Caco-2 (cell line): ENCODE measurements around the gene ADCY4. TPM values are rescaled to one million over a fixed set of nuclear protein-coding genes. Genes with fewer than 3 reads are reported as not detected.
A peak's percentile ranks its signal among the peaks of the same experiment; 100 is the strongest.

ENCODE experiments used
- BruUV-seq: library from RNA; stranded (reverse); fragments of 400-500 nt; replicated peaks from 2 replicates; lab custom pipeline; 2021; lab: Mats Ljungman, UMichigan
- CTCF ChIA-PET: fragments of 300-600 bp; sonication (Branson Sonifier 250); formaldehyde crosslinking; loops from one replicate; lab custom pipeline; 2022; ENCODE audit warnings: antibody characterized with exemption; lab: Charles Lee
- POLR2A ChIA-PET: fragments of 300-600 bp; sonication (Branson Sonifier 250); formaldehyde crosslinking; loops from one replicate; lab custom pipeline; 2022; ENCODE audit warnings: antibody characterized with exemption; lab: Charles Lee
- DNase-seq, 2 experiments: peaks; one replicate each; pipeline versions ENCODE4 v3.0.0 to v3.0.0-alpha.2; 2020 to 2022
- H3K27me3 ChIP-seq: replicated peaks from 2 replicates; pipeline ENCODE4 v1.6.0; 2011; ENCODE audit warnings: low read length; ENCODE audit not compliant: control insufficient read depth, insufficient read depth
- H3K36me3 ChIP-seq: 2 replicates; pipeline ENCODE4 v1.5.1; 2011; ENCODE audit warnings: low read length; ENCODE audit not compliant: control insufficient read depth, insufficient read depth
- H3K4me1 ChIP-seq: fragments of 250-450 bp; sonication (Bioruptor Pico); 2 replicates; pipeline ENCODE4 v1.5.1; 2020; ENCODE audit warnings: mild to moderate bottlenecking
- H3K4me3 ChIP-seq: 2 replicates; pipeline ENCODE4 v1.5.1; 2011; ENCODE audit warnings: low read depth, mild to moderate bottlenecking, control low read depth, low read length
- H3K9me3 ChIP-seq: fragments of 250-450 bp; sonication (Bioruptor Pico); 2 replicates; pipeline ENCODE4 v1.5.1; 2020; ENCODE audit warnings: mild to moderate bottlenecking, moderate library complexity
- H3K27ac Mint-ChIP-seq: one replicate; pipeline ENCODE4 v1.8.0; 2022; ENCODE audit warnings: mixed read lengths; ENCODE audit not compliant: unreplicated experiment
- H3K27me3 Mint-ChIP-seq: one replicate; pipeline ENCODE4 v1.8.0; 2022; ENCODE audit warnings: mixed read lengths; ENCODE audit not compliant: insufficient read depth, unreplicated experiment
- H3K36me3 Mint-ChIP-seq: one replicate; pipeline ENCODE4 v1.8.0; 2022; ENCODE audit warnings: mild to moderate bottlenecking, mixed read lengths; ENCODE audit not compliant: insufficient read depth, unreplicated experiment
- H3K4me1 Mint-ChIP-seq: one replicate; pipeline ENCODE4 v1.8.0; 2022; ENCODE audit warnings: low read depth, mixed read lengths; ENCODE audit not compliant: unreplicated experiment
- H3K4me3 Mint-ChIP-seq: one replicate; pipeline ENCODE4 v1.8.0; 2022; ENCODE audit warnings: mild to moderate bottlenecking, moderate library complexity, mixed read lengths; ENCODE audit not compliant: unreplicated experiment
- H3K9me3 Mint-ChIP-seq: one replicate; pipeline ENCODE4 v1.8.0; 2022; ENCODE audit warnings: mixed read lengths; ENCODE audit not compliant: unreplicated experiment
- intact Hi-C: fragments of 100-400 bp; cut with micrococcal nuclease; formaldehyde crosslinking; loops from one replicate; pipeline ENCODE4 v1.10.0; 2022; ENCODE audit not compliant: unreplicated experiment
- total RNA-seq: library from RNA; stranded (reverse); gene quantifications from 2 replicates; pipeline ENCODE4 v1.2.3, GENCODE V29; 2022
- TF ChIP-seq, protein P1 (sequence below), 2 experiments: fragments of 200-600 bp in 1 of 2; IDR thresholded peaks; 1 replicate in 1 of 2; 2 replicates in 1 of 2; pipeline versions ENCODE4 v1.5.1 to v1.8.0; 2011 to 2022; ENCODE audit warnings: antibody characterized with exemption in 1 of 2, control low read depth in 1 of 2, inconsistent platforms in 1 of 2, low read depth in 1 of 2, low read length in 1 of 2, mild to moderate bottlenecking in 1 of 2, moderate library complexity in 1 of 2; ENCODE audit not compliant: insufficient read depth in 1 of 2, severe bottlenecking in 1 of 2, unreplicated experiment in 1 of 2

The ADCY4 gene
- total RNA-seq, 1 experiment from 2014 or later = 0.57 TPM

DNA sequence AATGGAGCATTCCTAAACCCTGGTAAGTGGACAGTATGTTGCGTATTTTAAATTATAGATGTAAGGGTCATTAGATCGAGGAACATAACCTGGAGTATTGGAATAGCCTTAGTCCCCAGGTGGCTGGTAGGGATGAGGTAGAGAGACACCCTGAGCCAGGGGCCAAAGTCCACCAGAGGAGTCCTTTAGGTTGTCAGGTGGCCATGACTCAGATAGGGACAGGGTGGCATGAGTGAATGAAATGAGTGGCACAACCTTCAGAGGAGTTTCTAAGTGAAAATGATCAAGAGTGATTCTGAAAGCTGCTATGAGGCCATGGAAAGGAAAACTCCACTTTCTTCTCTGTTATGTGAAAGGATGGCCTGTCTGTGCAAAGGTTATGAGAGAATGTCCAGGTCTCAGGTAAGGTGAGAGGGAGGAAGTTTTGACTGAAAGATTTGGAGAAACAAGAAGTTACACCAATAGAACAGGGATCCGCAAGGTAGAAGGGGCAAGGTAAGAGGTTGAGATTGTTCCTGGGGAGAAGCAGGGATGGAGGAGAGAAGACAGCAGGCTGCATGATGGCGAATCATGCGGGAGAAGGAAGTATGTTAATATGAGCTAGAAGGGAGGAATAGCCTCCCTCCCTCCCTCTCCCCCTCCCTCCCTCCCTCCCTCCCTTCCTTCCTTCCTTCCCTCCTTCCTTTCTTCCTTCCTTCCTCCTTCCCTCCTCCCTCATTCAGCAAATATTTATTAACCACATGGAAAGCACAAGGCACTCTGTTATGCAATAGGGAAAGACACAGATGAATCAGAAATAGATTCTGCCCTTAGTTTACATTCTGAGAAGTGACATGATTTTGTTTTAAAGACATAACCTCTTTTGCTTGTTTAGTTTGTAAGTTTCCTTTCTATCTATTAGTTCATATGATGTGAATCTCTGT lies 18.9 kb upstream of the ADCY4 start:
- intact Hi-C loops = no loop called here
- no TSS peak for BruUV-seq
- Mint-ChIP-seq H3K27ac (no peak overlapping the region), H3K36me3 (no peaks in the 10 kb centered on the region), H3K9me3 (no peaks in the 10 kb centered on the region), H3K4me3 (no peak overlapping the region), H3K4me1 (peaks cover 10% of the 10 kb centered on the region), H3K27me3 (peaks cover 10% of the 10 kb centered on the region)
- peaks cover 4% of the 10 kb centered on the region; the same call in 1 of the 2 replicates for H3K4me1 ChIP-seq
- no peaks in the 10 kb centered on the region for H3K27me3 ChIP-seq
- H3K4me3 ChIP-seq = no peak overlapping the region
- TF ChIP-seq, protein P1, sequence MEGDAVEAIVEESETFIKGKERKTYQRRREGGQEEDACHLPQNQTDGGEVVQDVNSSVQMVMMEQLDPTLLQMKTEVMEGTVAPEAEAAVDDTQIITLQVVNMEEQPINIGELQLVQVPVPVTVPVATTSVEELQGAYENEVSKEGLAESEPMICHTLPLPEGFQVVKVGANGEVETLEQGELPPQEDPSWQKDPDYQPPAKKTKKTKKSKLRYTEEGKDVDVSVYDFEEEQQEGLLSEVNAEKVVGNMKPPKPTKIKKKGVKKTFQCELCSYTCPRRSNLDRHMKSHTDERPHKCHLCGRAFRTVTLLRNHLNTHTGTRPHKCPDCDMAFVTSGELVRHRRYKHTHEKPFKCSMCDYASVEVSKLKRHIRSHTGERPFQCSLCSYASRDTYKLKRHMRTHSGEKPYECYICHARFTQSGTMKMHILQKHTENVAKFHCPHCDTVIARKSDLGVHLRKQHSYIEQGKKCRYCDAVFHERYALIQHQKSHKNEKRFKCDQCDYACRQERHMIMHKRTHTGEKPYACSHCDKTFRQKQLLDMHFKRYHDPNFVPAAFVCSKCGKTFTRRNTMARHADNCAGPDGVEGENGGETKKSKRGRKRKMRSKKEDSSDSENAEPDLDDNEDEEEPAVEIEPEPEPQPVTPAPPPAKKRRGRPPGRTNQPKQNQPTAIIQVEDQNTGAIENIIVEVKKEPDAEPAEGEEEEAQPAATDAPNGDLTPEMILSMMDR (IDR thresholded peaks at IDR 0.05; ENCODE audit: insufficient read depth in 1 of 2, low read depth in 1 of 2, low read length in 1 of 2, severe bottlenecking in 1 of 2, unreplicated experiment in 1 of 2) = no peak
- ChIA-PET CTCF (interaction anchor here (0.8 kb wide), 1 partner anchor 78 kb away, joined by 3 read pairs; no protein-coding TSS in a partner anchor), POLR2A (no interaction called here)
- H3K9me3 ChIP-seq = no peaks in the 10 kb centered on the region
- H3K36me3 ChIP-seq = no peaks in the 10 kb centered on the region
- DNase-seq = no peak

DNA sequence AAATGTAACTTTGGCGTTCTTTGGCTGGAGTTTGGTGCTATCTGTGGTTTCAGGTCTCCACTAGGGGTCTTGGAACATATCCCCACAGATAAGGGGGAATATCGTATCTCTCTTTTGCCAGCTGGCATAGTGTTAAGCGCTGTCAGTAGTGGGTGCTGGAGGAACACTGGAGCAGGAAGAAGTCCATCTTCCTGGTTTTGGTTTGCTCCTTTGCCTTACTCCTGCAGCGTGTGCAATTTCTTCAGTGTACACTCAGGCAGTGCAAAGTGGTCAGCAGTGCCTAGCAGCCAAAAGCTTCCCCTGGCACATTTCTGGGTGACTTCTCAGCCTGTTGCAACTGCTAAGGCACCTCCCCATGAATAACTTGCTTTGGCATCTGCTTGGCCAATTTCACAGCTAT lies 16.6 kb upstream of the ADCY4 start:
- no TSS peak for BruUV-seq
- POLR2A ChIA-PET = interaction anchor here (1.3 kb wide), 1 partner anchor 80 kb away, joined by 3 read pairs; no protein-coding TSS in a partner anchor
- Mint-ChIP-seq H3K27ac (no peak overlapping the region), H3K4me3 (no peak overlapping the region), H3K4me1 (peaks cover 10% of the 10 kb centered on the region), H3K36me3 (no peaks in the 10 kb centered on the region), H3K9me3 (no peaks in the 10 kb centered on the region), H3K27me3 (peaks cover 10% of the 10 kb centered on the region)
- TF ChIP-seq, protein P1 (IDR thresholded peaks at IDR 0.05; ENCODE audit: insufficient read depth in 1 of 2, low read depth in 1 of 2, low read length in 1 of 2, severe bottlenecking in 1 of 2, unreplicated experiment in 1 of 2) = peak in 1 of 2 experiments; percentile 6
- no peak for DNase-seq
- no peaks in the 10 kb centered on the region for H3K27me3 ChIP-seq
- intact Hi-C loops = no loop called here
- H3K4me3 ChIP-seq = no peak overlapping the region
- H3K36me3 ChIP-seq = no peaks in the 10 kb centered on the region
- CTCF ChIA-PET = interaction anchor here (1.1 to 1.7 kb wide), 3 partner anchors 14 to 80 kb away, joined by 3 to 6 read pairs (median 4); no protein-coding TSS in a partner anchor
- H3K9me3 ChIP-seq = no peaks in the 10 kb centered on the region
- H3K4me1 ChIP-seq = peaks cover 4% of the 10 kb centered on the region; the same call in 1 of the 2 replicates

DNA sequence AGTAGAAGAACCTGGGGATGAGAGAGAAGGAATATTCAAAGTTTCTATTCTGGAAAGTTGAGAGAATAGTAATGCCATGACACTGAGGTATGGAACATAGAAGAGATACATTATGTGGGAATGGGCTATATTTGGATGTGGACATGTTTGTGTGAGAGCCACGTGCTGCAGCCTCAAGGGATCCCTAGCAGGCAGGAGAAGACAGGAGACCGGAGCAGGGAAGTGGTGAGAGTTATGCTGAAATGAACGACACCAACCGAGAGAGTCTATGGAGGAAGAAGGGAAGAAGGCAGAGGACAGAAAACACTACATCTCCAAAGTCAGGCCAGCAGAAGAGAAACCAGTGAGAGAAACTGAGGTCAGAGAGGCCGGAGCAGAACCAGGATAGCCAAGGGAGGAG lies 14.9 kb upstream of the ADCY4 start:
- Mint-ChIP-seq H3K9me3 (no peaks in the 10 kb centered on the region), H3K27ac (no peak overlapping the region), H3K4me1 (peaks cover 10% of the 10 kb centered on the region), H3K4me3 (no peak overlapping the region), H3K36me3 (no peaks in the 10 kb centered on the region), H3K27me3 (peaks cover 10% of the 10 kb centered on the region)
- TF ChIP-seq, protein P1 (IDR thresholded peaks at IDR 0.05; ENCODE audit: insufficient read depth in 1 of 2, low read depth in 1 of 2, low read length in 1 of 2, severe bottlenecking in 1 of 2, unreplicated experiment in 1 of 2) = no peak
- peaks cover 4% of the 10 kb centered on the region; the same call in 1 of the 2 replicates for H3K4me1 ChIP-seq
- H3K4me3 ChIP-seq = no peak overlapping the region
- H3K27me3 ChIP-seq = no peaks in the 10 kb centered on the region; the same call in 1 of the 2 replicates
- CTCF ChIA-PET = interaction anchor here (0.9 to 1.1 kb wide), 2 partner anchors 42 to 82 kb away, joined by 3 to 4 read pairs; partner anchors contain the start of gene CIDEB
- no peaks in the 10 kb centered on the region for H3K9me3 ChIP-seq
- BruUV-seq = no TSS peak
- POLR2A ChIA-PET = no interaction called here
- DNase-seq = no peak
- H3K36me3 ChIP-seq = no peaks in the 10 kb centered on the region
- intact Hi-C loops = loop anchor here (5.0 kb wide), 1 partner anchor 73 kb away; no protein-coding TSS in a partner anchor
